Neutrophil (primary cell): ENCODE results near the gene RNF43.

ENCODE experiments used
- H3K27ac ChIP-seq: fragments of 200-600 bp; sonication (generic); 2 replicates; pipeline ENCODE4 v1.5.1; 2016; ENCODE audit warnings: mild to moderate bottlenecking, moderate library complexity
- H3K27me3 ChIP-seq: fragments of 200-600 bp; sonication (generic); 2 replicates; pipeline ENCODE4 v1.6.0; 2016; ENCODE audit warnings: mild to moderate bottlenecking
- H3K36me3 ChIP-seq: fragments of 200-600 bp; sonication (generic); 2 replicates; pipeline ENCODE4 v1.5.1; 2017
- H3K4me1 ChIP-seq, 2 experiments: fragments of 200-600 bp in 1 of 2; sonication (generic) in 1 of 2; 1 replicate in 1 of 2; 2 replicates in 1 of 2; pipeline versions ENCODE4 v1.5.1 to v1.6.1; 2013 to 2016; ENCODE audit warnings: low read depth in 1 of 2, low read length in 1 of 2, mild to moderate bottlenecking in 1 of 2, moderate library complexity in 1 of 2; ENCODE audit not compliant: control insufficient read depth in 1 of 2, insufficient read depth in 1 of 2
- H3K4me3 ChIP-seq, 2 experiments: fragments of 200-600 bp in 1 of 2; sonication (generic) in 1 of 2; 1 replicate in 1 of 2; 2 replicates in 1 of 2; pipeline ENCODE4 v1.5.1; 2013 to 2016; ENCODE audit warnings: low read depth in 1 of 2, low read length in 1 of 2, mild to moderate bottlenecking in 1 of 2, moderate library complexity in 1 of 2
- H3K9me3 ChIP-seq: fragments of 200-600 bp; sonication (generic); 2 replicates; pipeline ENCODE4 v1.5.1; 2016
- TF ChIP-seq, protein P1 (sequence below): fragments of 200-600 bp; sonication (generic); IDR thresholded peaks from 2 replicates; pipeline ENCODE4 v1.5.1; 2016; ENCODE audit warnings: antibody characterized with exemption

The RNF43 gene

DNA sequence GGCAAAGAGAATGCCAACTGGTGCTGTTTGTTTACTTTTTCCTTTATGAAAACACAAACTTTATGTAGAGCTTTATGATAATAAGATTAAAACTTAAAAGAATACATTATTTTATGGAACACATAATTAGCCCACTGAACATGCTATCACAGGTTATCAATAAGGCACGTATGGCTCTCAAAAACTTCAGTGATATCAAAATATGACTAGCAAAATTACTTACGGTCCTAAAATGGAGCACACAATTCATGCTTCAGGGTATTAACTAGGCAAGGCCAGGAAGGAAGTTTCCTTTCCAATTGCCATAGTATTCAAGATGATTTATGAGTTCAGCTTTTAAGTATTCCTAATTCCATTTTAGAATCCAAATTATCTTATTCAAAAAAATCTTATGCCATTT, 3.6 kb downstream of the RNF43 start:
- TF ChIP-seq, protein P1, sequence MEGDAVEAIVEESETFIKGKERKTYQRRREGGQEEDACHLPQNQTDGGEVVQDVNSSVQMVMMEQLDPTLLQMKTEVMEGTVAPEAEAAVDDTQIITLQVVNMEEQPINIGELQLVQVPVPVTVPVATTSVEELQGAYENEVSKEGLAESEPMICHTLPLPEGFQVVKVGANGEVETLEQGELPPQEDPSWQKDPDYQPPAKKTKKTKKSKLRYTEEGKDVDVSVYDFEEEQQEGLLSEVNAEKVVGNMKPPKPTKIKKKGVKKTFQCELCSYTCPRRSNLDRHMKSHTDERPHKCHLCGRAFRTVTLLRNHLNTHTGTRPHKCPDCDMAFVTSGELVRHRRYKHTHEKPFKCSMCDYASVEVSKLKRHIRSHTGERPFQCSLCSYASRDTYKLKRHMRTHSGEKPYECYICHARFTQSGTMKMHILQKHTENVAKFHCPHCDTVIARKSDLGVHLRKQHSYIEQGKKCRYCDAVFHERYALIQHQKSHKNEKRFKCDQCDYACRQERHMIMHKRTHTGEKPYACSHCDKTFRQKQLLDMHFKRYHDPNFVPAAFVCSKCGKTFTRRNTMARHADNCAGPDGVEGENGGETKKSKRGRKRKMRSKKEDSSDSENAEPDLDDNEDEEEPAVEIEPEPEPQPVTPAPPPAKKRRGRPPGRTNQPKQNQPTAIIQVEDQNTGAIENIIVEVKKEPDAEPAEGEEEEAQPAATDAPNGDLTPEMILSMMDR = no peak
- H3K27me3 ChIP-seq = no peaks in the 10 kb centered on the region
- H3K4me1 ChIP-seq = peaks cover 7 to 10% of the 10 kb centered on the region in 2 experiments
- H3K4me3 ChIP-seq = no peak overlapping the region
- H3K27ac ChIP-seq = no peak overlapping the region
- H3K36me3 ChIP-seq = no peaks in the 10 kb centered on the region
- no peaks in the 10 kb centered on the region for H3K9me3 ChIP-seq

DNA sequence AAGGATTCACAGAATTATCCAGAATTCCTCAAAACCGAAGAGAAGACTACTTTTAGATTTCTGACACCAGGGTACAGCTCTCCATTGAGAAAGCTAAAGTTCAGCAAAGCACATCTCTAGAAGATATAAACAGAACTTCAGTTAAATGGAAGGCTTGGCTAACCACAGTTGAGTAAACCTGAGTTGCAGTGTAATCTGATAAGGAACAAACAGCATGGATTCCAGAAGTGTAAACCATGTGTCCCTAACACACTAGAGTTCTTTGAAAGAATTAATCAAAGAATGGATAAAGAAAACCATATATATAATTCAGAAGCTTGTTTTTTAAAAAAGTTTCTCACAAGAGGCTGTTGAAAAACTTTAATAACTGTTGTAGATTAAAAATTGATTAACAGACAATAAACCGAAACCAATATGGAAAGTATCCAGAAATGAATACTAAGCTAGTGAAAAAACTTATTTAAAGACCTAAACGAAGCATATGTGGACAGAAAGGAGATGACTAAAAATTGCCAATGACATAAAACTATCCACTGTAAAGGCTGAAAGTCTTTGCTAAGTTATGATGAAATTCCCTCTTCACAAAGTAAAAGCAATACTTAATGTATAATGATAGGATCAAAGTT, 4.3 kb downstream of the RNF43 start:
- H3K4me1 ChIP-seq = peaks cover 7 to 10% of the 10 kb centered on the region in 2 experiments
- H3K27ac ChIP-seq = no peak overlapping the region
- no peaks in the 10 kb centered on the region for H3K36me3 ChIP-seq
- no peaks in the 10 kb centered on the region for H3K27me3 ChIP-seq
- H3K9me3 ChIP-seq = no peaks in the 10 kb centered on the region
- H3K4me3 ChIP-seq = no peak overlapping the region
- TF ChIP-seq, protein P1 = no peak

DNA sequence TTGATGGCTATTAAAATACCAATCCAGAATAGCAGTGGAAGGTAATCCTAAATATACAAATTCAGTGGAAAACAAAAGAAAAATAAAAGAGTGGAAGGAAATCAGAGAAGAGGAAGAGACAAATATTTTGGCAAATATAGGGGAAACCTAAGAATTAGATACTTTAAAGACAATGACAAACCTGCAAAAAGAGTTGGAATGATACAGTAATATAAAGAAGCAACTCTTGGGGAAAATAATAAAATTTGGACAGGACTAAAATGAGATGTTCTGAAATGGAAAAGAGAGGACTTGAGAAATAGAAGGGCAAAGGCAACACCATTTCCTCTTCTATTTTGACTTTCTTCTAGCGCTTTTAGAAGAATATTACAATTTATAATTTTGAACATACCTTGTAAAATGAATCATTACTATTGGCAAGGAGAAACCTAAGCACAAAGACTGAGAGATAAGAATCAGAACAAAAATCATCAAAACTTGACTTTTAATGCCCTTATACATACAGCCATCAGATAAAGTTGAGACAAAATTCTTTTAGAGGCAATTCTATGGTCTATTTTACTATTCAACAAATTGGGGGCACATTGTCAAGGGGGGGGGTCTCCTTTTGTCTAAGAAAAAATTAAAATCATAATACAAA, 5.2 kb downstream of the RNF43 start:
- H3K27ac ChIP-seq = no peak overlapping the region
- H3K4me1 ChIP-seq = peaks cover under 1 to 3% of the 10 kb centered on the region in 2 experiments
- H3K9me3 ChIP-seq = no peaks in the 10 kb centered on the region
- TF ChIP-seq, protein P1 = no peak
- H3K4me3 ChIP-seq = no peak overlapping the region
- H3K27me3 ChIP-seq = no peaks in the 10 kb centered on the region
- H3K36me3 ChIP-seq = no peaks in the 10 kb centered on the region

DNA sequence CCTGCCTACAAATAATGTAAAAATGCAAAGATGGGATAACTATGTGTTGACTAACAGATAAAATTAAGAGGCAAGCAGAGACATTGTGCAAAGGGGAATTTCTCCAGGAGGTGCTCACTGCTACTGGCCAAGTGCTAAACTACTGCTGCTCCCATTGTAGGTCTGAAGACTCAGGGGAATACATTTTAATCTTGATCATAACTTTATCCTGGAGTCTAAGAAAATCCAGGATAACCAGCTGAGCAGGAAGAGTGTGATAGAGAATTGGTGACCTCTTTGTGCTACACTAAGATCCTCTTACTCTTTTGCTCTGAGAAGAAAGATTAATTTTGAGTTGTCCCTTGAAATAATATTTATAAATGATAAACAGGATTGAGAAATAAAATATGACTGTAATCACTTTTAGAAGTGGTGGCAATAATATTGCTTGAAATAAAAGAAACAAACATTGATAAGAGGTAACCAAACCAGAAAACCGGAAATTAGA, 5.9 kb downstream of the RNF43 start:
- no peak overlapping the region for H3K27ac ChIP-seq

DNA sequence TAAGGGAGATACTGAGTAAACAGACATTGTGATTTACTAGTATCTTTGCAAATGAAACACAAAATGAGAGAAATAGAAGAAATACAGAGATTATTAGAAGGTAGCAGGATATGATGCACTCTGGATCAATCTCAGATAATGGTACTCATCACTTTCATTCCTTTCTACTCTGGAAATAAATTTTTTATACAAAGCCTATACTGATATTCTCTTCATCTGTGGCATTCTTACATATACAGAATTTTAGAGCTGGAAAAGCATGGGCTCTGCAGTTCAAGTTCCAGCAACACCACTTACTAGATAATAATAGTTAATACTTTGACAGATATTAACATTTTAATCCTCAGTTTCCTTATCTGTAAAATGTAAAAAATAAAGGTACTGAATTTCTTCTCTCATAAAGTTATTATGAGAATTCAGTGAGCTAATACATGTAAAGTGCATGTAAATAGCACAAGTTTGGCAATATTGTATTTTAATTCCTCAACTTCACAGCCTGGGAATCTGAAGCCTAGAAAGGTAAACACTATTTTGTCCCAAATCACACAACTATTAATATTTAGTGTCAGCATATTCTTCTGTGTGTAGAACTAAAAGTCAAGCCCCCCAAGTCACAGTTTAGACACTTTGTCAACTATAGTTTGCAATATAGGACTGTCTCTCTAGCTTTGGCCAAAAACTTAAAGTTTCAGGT, 6.5 kb downstream of the RNF43 start:
- Histone ChIP-seq H3K4me3 (no peak overlapping the region), H3K27ac (no peak overlapping the region), H3K9me3 (no peaks in the 10 kb centered on the region), H3K36me3 (no peaks in the 10 kb centered on the region), H3K27me3 (no peaks in the 10 kb centered on the region), H3K4me1 (no peaks in the 10 kb centered on the region)
- TF ChIP-seq, protein P1 = no peak

More for the DNA sequence above, 5.9 kb downstream of the RNF43 start:
- H3K4me3 ChIP-seq = no peak overlapping the region
- no peaks in the 10 kb centered on the region for H3K4me1 ChIP-seq
- H3K9me3 ChIP-seq = no peaks in the 10 kb centered on the region
- TF ChIP-seq, protein P1 = no peak
- H3K36me3 ChIP-seq = no peaks in the 10 kb centered on the region
- no peaks in the 10 kb centered on the region for H3K27me3 ChIP-seq
